A549 treated with DMSO at 1 μM for 4 hours (cell line): ENCODE data around the gene MAPKAPK5. TPM values are rescaled to one million over a fixed set of nuclear protein-coding genes. Genes with fewer than 3 reads are reported as not detected.

ENCODE experiments used
- total RNA-seq: library from RNA; stranded (reverse); fragments of 200-300 nt; extraction: Qiagen RNA extraction; gene quantifications from 5 replicates; pipeline ENCODE4 v1.2.3, GENCODE V29; 2022; ENCODE audit warnings: low read depth

MAPKAPK5 gene, protein sequence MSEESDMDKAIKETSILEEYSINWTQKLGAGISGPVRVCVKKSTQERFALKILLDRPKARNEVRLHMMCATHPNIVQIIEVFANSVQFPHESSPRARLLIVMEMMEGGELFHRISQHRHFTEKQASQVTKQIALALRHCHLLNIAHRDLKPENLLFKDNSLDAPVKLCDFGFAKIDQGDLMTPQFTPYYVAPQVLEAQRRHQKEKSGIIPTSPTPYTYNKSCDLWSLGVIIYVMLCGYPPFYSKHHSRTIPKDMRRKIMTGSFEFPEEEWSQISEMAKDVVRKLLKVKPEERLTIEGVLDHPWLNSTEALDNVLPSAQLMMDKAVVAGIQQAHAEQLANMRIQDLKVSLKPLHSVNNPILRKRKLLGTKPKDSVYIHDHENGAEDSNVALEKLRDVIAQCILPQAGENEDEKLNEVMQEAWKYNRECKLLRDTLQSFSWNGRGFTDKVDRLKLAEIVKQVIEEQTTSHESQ
- total RNA-seq: 46.4 to 57.4 TPM (median 56.6 TPM) in 5 replicates

DNA sequence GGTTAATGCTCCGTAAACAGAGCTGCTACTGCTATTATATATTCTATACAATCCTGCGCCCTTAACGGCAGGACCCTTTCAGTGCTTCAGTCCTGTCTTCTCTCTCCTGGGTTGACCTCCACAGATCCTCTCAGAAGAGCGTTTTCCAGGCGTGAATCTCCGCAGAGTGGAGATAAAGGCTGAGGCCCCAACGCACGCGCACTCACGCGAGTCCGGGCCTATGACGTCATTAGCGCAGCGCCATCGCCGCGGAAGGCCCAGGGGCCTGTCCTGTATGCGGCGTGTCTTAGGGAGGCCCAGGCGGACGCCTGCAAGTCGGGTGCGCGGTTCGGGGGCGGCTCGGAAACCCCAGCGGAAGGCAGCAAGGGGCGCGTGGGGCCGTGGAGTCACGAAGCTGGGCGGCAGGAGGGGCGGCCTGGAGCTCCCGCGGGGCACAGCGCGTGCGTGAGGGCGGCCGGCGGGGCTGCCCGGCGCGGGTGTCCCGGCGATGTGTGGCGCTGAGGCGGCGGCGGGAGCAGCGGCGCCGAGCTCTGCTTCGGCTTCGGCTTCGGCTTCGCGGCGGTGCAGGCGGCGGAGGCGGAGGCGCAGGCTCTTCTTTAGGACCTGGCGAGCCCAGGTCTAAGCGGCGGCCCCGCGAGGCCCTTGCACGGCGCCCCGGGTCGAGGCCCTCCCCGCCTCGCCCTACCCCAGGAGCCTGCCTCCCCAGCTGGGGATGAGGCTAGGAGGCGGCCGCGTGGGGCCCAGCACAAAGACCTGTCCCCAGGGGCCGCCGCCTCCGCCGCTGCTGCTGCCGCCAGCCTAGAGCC lies at the start of gene MAPKAPK5:
Gene MAPKAPK5 (plus strand): TSS at position 479 of the 806 bp plus-strand sequence. CDS start 506 bp downstream, outside the sequence.

Other genes starting within 250 kb of the MAPKAPK5 start
- gene ATXN2, start 242.9 kb upstream of the MAPKAPK5 start, total RNA-seq: 41.9 to 48.3 TPM (median 43.2 TPM) in 5 replicates
- gene BRAP, start 156.3 kb upstream of the MAPKAPK5 start, total RNA-seq: 11.6 to 16.8 TPM (median 14.4 TPM) in 5 replicates
- gene ACAD10, start 156.2 kb upstream of the MAPKAPK5 start, total RNA-seq: 9.2 to 13.0 TPM (median 11.6 TPM) in 5 replicates
- gene ALDH2, start 75.3 kb upstream of the MAPKAPK5 start, total RNA-seq: 81.1 to 93.8 TPM (median 88.2 TPM) in 5 replicates
- 5.0 to 8.9 TPM (median 6.4 TPM) in 5 replicates for gene TMEM116, start 170.9 kb downstream of the MAPKAPK5 start, total RNA-seq
- 120 to 132 TPM (median 126 TPM) in 5 replicates for gene ERP29, start 171.2 kb downstream of the MAPKAPK5 start, total RNA-seq